ENCODE measurements around the gene NBEA.

Gene NBEA

DNA sequence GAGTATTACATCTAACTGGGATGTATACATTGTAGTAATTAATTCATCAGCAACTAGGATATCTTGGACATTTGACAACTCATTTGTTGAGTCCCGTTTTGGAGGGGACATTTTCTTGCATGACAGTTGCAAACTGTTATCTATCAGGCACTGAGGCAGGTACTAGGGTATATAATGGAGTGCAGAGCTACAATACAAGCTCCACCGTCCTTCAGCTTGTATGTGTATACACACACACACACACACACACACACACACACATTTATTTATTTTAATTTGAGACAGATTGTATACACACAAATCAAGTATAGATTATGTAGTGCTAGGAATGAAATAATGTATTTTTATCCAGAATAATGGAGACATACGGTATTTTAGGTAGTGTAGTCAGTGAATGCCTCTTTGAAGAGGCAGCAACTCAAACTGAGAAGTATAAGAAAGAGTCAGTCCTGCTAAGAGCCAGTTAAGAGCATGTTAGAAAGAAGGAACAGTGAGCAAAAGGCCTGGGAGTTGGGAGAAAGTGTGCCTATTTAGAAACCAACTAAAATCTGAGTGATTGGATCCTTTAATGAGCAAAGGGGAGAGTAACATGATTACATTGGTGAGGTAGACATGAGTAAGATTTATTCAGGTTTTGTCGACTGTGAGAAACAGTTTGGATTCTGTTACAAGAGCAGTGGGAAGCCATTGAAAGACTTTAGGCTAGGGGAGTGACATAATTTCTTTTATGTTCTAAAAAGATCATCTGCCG lies 74.5 kb downstream of the NBEA start:
- no peak for TF ChIP-seq NFIC (IDR thresholded peaks at IDR 0.05)
- TF ChIP-seq CEBPB (IDR thresholded peaks at IDR 0.05), result no peak
- TF ChIP-seq TCF12 (IDR thresholded peaks at IDR 0.05; ENCODE audit: low read depth), result no peak
- TF ChIP-seq RAD21 (IDR thresholded peaks at IDR 0.05; ENCODE audit: low read depth), result no peak
- no peak for TF ChIP-seq TAF1 (IDR thresholded peaks at IDR 0.05; ENCODE audit: low read depth)
- no peak for TF ChIP-seq EP300 (IDR thresholded peaks at IDR 0.05; ENCODE audit: borderline replicate concordance)
- TF ChIP-seq TEAD4 (IDR thresholded peaks at IDR 0.05), result no peak
- no peak for TF ChIP-seq FOXM1 (IDR thresholded peaks at IDR 0.05; ENCODE audit: borderline replicate concordance, low read depth)
- TF ChIP-seq, protein P1, sequence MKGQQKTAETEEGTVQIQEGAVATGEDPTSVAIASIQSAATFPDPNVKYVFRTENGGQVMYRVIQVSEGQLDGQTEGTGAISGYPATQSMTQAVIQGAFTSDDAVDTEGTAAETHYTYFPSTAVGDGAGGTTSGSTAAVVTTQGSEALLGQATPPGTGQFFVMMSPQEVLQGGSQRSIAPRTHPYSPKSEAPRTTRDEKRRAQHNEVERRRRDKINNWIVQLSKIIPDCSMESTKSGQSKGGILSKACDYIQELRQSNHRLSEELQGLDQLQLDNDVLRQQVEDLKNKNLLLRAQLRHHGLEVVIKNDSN (IDR thresholded peaks at IDR 0.05), result no peak
- no peak for TF ChIP-seq ZBTB7A (IDR thresholded peaks at IDR 0.05; ENCODE audit: low read depth)
- TF ChIP-seq, protein P2, sequence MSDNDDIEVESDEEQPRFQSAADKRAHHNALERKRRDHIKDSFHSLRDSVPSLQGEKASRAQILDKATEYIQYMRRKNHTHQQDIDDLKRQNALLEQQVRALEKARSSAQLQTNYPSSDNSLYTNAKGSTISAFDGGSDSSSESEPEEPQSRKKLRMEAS (IDR thresholded peaks at IDR 0.05), result no peak

DNA sequence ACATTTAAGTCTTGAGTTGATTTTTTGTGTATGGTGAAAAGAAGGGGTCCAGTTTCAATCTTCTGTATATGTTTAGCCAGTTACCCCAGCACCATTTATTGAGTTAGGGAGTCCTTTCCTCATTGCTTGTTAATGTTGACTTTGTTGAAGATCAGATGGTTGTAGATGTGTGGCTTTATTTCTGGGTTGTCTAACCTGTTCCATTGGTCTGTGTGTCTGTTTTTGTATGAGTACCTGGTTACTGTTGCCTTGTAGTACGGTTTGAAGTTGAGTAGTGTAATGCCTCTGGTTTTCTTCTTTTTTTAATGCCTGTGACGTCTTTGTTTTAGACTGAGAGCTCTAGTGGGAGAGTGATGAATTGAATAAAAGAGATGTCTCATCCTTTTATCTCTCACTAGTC lies 83.2 kb downstream of the NBEA start:
- TF ChIP-seq, protein P3, sequence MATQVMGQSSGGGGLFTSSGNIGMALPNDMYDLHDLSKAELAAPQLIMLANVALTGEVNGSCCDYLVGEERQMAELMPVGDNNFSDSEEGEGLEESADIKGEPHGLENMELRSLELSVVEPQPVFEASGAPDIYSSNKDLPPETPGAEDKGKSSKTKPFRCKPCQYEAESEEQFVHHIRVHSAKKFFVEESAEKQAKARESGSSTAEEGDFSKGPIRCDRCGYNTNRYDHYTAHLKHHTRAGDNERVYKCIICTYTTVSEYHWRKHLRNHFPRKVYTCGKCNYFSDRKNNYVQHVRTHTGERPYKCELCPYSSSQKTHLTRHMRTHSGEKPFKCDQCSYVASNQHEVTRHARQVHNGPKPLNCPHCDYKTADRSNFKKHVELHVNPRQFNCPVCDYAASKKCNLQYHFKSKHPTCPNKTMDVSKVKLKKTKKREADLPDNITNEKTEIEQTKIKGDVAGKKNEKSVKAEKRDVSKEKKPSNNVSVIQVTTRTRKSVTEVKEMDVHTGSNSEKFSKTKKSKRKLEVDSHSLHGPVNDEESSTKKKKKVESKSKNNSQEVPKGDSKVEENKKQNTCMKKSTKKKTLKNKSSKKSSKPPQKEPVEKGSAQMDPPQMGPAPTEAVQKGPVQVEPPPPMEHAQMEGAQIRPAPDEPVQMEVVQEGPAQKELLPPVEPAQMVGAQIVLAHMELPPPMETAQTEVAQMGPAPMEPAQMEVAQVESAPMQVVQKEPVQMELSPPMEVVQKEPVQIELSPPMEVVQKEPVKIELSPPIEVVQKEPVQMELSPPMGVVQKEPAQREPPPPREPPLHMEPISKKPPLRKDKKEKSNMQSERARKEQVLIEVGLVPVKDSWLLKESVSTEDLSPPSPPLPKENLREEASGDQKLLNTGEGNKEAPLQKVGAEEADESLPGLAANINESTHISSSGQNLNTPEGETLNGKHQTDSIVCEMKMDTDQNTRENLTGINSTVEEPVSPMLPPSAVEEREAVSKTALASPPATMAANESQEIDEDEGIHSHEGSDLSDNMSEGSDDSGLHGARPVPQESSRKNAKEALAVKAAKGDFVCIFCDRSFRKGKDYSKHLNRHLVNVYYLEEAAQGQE (IDR thresholded peaks at IDR 0.05; ENCODE audit: low read depth), result no peak
- TF ChIP-seq, protein P2 (IDR thresholded peaks at IDR 0.05), result no peak
- TF ChIP-seq EGR1 (IDR thresholded peaks at IDR 0.05) (no peak), CREB1 (IDR thresholded peaks at IDR 0.05; ENCODE audit: low read depth) (no peak), TCF12 (IDR thresholded peaks at IDR 0.05; ENCODE audit: low read depth) (no peak), FOXM1 (IDR thresholded peaks at IDR 0.05; ENCODE audit: borderline replicate concordance, low read depth) (no peak), TEAD4 (IDR thresholded peaks at IDR 0.05) (no peak), RAD21 (IDR thresholded peaks at IDR 0.05; ENCODE audit: low read depth) (no peak), CEBPB (IDR thresholded peaks at IDR 0.05) (no peak), EP300 (IDR thresholded peaks at IDR 0.05; ENCODE audit: borderline replicate concordance) (no peak), ZBTB7A (IDR thresholded peaks at IDR 0.05; ENCODE audit: low read depth) (no peak), YY1 (IDR thresholded peaks at IDR 0.05; ENCODE audit: low read depth) (no peak), NFIC (IDR thresholded peaks at IDR 0.05) (no peak), TAF1 (IDR thresholded peaks at IDR 0.05; ENCODE audit: low read depth) (no peak)
- TF ChIP-seq, protein P1 (IDR thresholded peaks at IDR 0.05), result no peak

DNA sequence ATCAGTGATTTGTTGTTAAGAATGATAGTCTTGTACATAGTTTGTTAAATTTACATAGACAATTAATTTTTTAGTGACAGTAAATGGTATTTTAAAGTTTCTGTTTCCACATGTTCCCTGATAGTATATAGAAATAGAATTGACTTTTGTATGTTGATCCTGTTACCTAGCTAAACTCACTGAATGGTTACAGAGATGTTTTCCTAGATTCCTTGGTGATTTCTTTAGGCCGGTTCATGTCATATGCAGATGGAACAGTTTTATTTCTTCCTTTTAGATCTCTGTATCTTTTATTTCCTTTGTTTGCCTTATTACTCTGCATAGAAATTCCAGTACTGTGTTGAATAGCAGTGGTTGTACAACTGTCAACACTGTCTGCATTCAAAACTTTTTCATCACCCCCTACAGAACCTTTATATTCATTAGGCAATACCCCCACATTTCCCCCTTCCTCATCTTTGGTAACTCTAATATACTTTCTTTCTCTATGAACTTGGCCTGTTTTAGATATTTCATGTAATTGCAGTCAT lies 86.3 kb downstream of the NBEA start:
- TF ChIP-seq FOXM1 (IDR thresholded peaks at IDR 0.05; ENCODE audit: borderline replicate concordance, low read depth) (no peak), TAF1 (IDR thresholded peaks at IDR 0.05; ENCODE audit: low read depth) (no peak), TCF12 (IDR thresholded peaks at IDR 0.05; ENCODE audit: low read depth) (no peak)
- TF ChIP-seq, protein P1 (IDR thresholded peaks at IDR 0.05), result no peak
- TF ChIP-seq, protein P2 (IDR thresholded peaks at IDR 0.05), result no peak

DNA sequence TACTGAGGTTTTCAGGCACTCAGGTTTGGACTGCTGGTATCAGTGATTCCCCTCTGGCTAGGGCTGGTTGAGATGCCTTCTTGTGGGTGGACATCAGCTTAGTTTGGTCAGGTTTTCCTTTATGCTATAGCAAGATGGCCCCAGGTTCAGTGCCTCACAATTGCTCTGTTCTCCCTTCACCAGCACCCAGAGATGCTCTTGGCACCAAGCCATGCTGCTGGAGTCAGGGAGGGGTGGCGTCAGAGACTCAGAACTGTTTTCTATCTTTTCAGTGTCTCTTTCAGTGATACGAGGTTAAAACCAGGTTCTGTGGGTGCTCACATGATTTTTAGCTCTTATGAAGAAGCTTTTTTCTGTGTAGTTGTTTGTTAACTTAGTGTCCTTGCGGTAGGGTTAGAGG lies 96.9 kb downstream of the NBEA start:
- TF ChIP-seq EP300 (IDR thresholded peaks at IDR 0.05; ENCODE audit: borderline replicate concordance) (no peak), FOXM1 (IDR thresholded peaks at IDR 0.05; ENCODE audit: borderline replicate concordance, low read depth) (no peak), TAF1 (IDR thresholded peaks at IDR 0.05; ENCODE audit: low read depth) (no peak), YY1 (IDR thresholded peaks at IDR 0.05; ENCODE audit: low read depth) (no peak), CEBPB (IDR thresholded peaks at IDR 0.05) (no peak), EGR1 (IDR thresholded peaks at IDR 0.05) (no peak), TEAD4 (IDR thresholded peaks at IDR 0.05) (no peak), CREB1 (IDR thresholded peaks at IDR 0.05; ENCODE audit: low read depth) (no peak), ZBTB7A (IDR thresholded peaks at IDR 0.05; ENCODE audit: low read depth) (no peak), TCF12 (IDR thresholded peaks at IDR 0.05; ENCODE audit: low read depth) (no peak), NFIC (IDR thresholded peaks at IDR 0.05) (no peak), RAD21 (IDR thresholded peaks at IDR 0.05; ENCODE audit: low read depth) (no peak)
- TF ChIP-seq, protein P2 (IDR thresholded peaks at IDR 0.05), result no peak
- TF ChIP-seq, protein P3 (IDR thresholded peaks at IDR 0.05; ENCODE audit: low read depth), result no peak
- TF ChIP-seq, protein P1 (IDR thresholded peaks at IDR 0.05), result no peak

Data from Ishikawa (cell line).